SU-DHL-6 (cell line): ENCODE data around the gene DMD.

Experiments used
- H2AFZ ChIP-seq: fragments of 200-600 bp; sonication (generic); 2 replicates; pipeline ENCODE4 v1.6.1; 2014; ENCODE audit warnings: low read depth, mild to moderate bottlenecking, moderate library complexity, mixed read lengths, antibody characterized with exemption, low read length; ENCODE audit not compliant: severe bottlenecking
- H3F3A ChIP-seq: fragments of 200-600 bp; shearing (Covaris generic); 2 replicates; pipeline ENCODE4 v1.6.0; 2016; ENCODE audit warnings: antibody characterized with exemption, mild to moderate bottlenecking; ENCODE audit not compliant: insufficient read depth
- H3K27ac ChIP-seq: fragments of 200-600 bp; sonication (generic); 2 replicates; pipeline ENCODE4 v1.5.1; 2016; ENCODE audit warnings: low read depth, mild to moderate bottlenecking, low read length, moderate library complexity, mixed read lengths
- H3K27me3 ChIP-seq: fragments of 200-600 bp; sonication (generic), shearing (Covaris generic); 2 replicates; pipeline ENCODE4 v1.6.0; 2014; ENCODE audit warnings: mild to moderate bottlenecking, low read length
- H3K36me3 ChIP-seq: fragments of 200-600 bp; sonication (generic); 2 replicates; pipeline ENCODE4 v1.6.1; 2014; ENCODE audit warnings: mild to moderate bottlenecking, low read length, mixed read lengths
- H3K4me2 ChIP-seq: fragments of 300-600, 200-600 bp; shearing (Covaris generic), sonication (generic); 2 replicates; pipeline ENCODE4 v1.6.0; 2014; ENCODE audit warnings: low read length, low read depth, mild to moderate bottlenecking; ENCODE audit not compliant: poor library complexity, severe bottlenecking
- H3K4me3 ChIP-seq: fragments of 200-600 bp; sonication (generic); 2 replicates; pipeline ENCODE4 v1.5.1; 2014; ENCODE audit warnings: antibody characterized with exemption, low read length, mild to moderate bottlenecking, mixed read lengths; ENCODE audit not compliant: insufficient read depth, poor library complexity, severe bottlenecking
- H3K79me2 ChIP-seq: fragments of 200-600 bp; sonication (generic); 2 replicates; pipeline ENCODE4 v1.6.1; 2014; ENCODE audit warnings: mild to moderate bottlenecking, low read length, moderate library complexity; ENCODE audit not compliant: insufficient read depth
- H3K9ac ChIP-seq: fragments of 200-600 bp; sonication (generic); 2 replicates; pipeline ENCODE4 v1.7.0; 2014; ENCODE audit warnings: mild to moderate bottlenecking, low read length
- H3K9me2 ChIP-seq: fragments of 200-600 bp; sonication (generic); replicated peaks from 2 replicates; pipeline ENCODE4 v1.6.1; 2014; ENCODE audit warnings: low read length; ENCODE audit not compliant: insufficient read depth
- H3K9me3 ChIP-seq: fragments of 200-600 bp; sonication (generic); 2 replicates; pipeline ENCODE4 v1.6.1; 2014; ENCODE audit warnings: low read length, mixed read lengths; ENCODE audit not compliant: insufficient read depth
- H4K20me1 ChIP-seq: fragments of 200-600 bp; sonication (generic); 2 replicates; pipeline ENCODE4 v1.6.1; 2014; ENCODE audit warnings: low read depth, mild to moderate bottlenecking, antibody characterized with exemption, low read length, moderate library complexity, mixed read lengths
- EZH2phosphoT487 ChIP-seq: fragments of 200-600 bp; sonication (generic), shearing (Covaris generic); conservative IDR thresholded peaks from 2 replicates; pipeline ENCODE4 v1.6.1; 2018; ENCODE audit warnings: mild to moderate bottlenecking, antibody characterized with exemption, low read length, moderate library complexity, mixed read lengths
- TF ChIP-seq, protein P1 (sequence below): fragments of 200-600 bp; sonication (generic); IDR thresholded peaks from one replicate; pipeline ENCODE4 v1.5.1; 2017; ENCODE audit warnings: antibody characterized with exemption, mild to moderate bottlenecking, low read length, moderate library complexity; ENCODE audit not compliant: insufficient read depth, poor library complexity, severe bottlenecking

The DMD gene

DNA sequence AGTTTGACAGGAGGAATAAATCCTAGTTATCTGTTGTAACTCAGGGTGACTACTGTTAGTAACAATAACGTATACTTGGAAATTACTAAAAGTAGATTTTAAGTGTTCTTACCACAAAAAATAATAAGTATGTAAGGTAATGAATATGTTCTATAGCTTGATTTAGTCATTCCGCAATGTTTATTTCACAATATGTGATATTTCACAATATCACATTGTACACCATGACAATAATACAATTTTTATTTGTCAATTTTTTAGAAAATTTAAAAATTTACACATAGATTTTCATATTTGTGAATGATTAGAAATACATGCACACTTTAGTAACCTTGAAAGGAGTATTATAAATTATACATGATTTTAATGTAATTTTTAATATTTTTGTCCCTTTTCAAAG lies 1326.8 kb downstream of the DMD start:
- Histone ChIP-seq H3K36me3 (no peaks in the 10 kb centered on the region), H3K4me3 (no peak overlapping the region), H3K79me2 (no peaks in the 10 kb centered on the region), H3F3A (no peaks in the 10 kb centered on the region), H3K9ac (no peak overlapping the region), H3K4me2 (no peak overlapping the region), H3K9me2 (no peaks in the 10 kb centered on the region), H4K20me1 (no peaks in the 10 kb centered on the region), H3K27me3 (no peaks in the 10 kb centered on the region), H3K27ac (no peak overlapping the region), H3K9me3 (no peaks in the 10 kb centered on the region), H2AFZ (no peak overlapping the region)
- TF ChIP-seq EZH2phosphoT487: no peak
- TF ChIP-seq, protein P1, sequence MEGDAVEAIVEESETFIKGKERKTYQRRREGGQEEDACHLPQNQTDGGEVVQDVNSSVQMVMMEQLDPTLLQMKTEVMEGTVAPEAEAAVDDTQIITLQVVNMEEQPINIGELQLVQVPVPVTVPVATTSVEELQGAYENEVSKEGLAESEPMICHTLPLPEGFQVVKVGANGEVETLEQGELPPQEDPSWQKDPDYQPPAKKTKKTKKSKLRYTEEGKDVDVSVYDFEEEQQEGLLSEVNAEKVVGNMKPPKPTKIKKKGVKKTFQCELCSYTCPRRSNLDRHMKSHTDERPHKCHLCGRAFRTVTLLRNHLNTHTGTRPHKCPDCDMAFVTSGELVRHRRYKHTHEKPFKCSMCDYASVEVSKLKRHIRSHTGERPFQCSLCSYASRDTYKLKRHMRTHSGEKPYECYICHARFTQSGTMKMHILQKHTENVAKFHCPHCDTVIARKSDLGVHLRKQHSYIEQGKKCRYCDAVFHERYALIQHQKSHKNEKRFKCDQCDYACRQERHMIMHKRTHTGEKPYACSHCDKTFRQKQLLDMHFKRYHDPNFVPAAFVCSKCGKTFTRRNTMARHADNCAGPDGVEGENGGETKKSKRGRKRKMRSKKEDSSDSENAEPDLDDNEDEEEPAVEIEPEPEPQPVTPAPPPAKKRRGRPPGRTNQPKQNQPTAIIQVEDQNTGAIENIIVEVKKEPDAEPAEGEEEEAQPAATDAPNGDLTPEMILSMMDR: no peak

DNA sequence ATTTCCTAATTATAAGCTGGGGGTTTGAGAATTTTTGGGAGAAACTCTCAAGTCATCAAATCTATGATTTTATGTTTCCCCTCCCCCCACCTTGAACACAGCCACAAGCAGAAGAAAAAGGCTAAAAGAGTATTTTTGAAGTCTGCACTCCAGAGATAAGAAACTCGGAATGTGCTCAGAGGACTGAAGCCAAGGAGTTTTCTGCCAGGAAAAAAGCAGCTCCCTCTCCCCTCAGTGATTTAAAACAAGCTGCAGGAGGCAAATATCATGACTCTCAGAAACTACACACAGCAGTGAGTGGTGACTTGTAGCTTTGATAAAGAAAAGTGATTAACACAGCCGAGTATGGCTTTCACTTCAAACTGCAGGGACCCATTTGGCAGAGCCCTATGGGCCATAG lies 1339.3 kb downstream of the DMD start:
- Histone ChIP-seq H3K9ac (no peak overlapping the region), H3K9me3 (no peaks in the 10 kb centered on the region), H3K79me2 (no peaks in the 10 kb centered on the region), H3F3A (no peaks in the 10 kb centered on the region), H2AFZ (no peak overlapping the region), H4K20me1 (no peaks in the 10 kb centered on the region), H3K27me3 (no peaks in the 10 kb centered on the region), H3K4me3 (no peak overlapping the region), H3K27ac (no peak overlapping the region), H3K9me2 (no peaks in the 10 kb centered on the region), H3K36me3 (no peaks in the 10 kb centered on the region), H3K4me2 (no peak overlapping the region)
- TF ChIP-seq, protein P1: no peak
- TF ChIP-seq EZH2phosphoT487: no peak

- Histone ChIP-seq H4K20me1 (no peaks in the 10 kb centered on the region), H3K9me2 (no peaks in the 10 kb centered on the region), H3K9ac (no peak overlapping the region), H3K4me3 (no peak overlapping the region), H3K4me2 (no peak overlapping the region), H3K27ac (no peak overlapping the region), H3K9me3 (no peaks in the 10 kb centered on the region), H3K36me3 (no peaks in the 10 kb centered on the region), H3K27me3 (no peaks in the 10 kb centered on the region), H3K79me2 (no peaks in the 10 kb centered on the region), H2AFZ (no peak overlapping the region), H3F3A (no peaks in the 10 kb centered on the region)
- no peak for TF ChIP-seq EZH2phosphoT487
- TF ChIP-seq, protein P1: no peak
Measured at GRCh38 chrX:31870267-31870666, 1341.1 kb downstream of the DMD start.
